K562 (cell line): Measurements from ENCODE around the gene AOC1. TPM values are rescaled to one million over a fixed set of nuclear protein-coding genes. Genes with fewer than 3 reads are reported as not detected.

Experiments
- polyA plus RNA-seq, 8 experiments: library from polyadenylated mRNA; depleted of rRNA in 4 of 8; stranded (reverse) in 5 of 8; unstranded in 3 of 8; fragments of >200 nt; fragmentation: Nextera tagmentation in 2 of 8; fragmentation: Illumina TruSeq in 1 of 8; extraction: Ambion mirVana in 2 of 8; extraction: Trizol in 1 of 8; gene quantifications; 2 replicates each; pipeline versions ENCODE4 v1.2.1 to v1.2.3, GENCODE V29; 2011 to 2014; ENCODE audit warnings: inconsistent platforms in 1 of 8, missing spikeins in 1 of 8
- total RNA-seq, 7 experiments: library from RNA; depleted of rRNA in 6 of 7; stranded (reverse); fragments of >200 nt in 6 of 7; fragmentation: Illumina TruSeq in 2 of 7; extraction: Trizol in 2 of 7; gene quantifications; 2 replicates each; pipeline versions ENCODE4 v1.2.1 to v1.2.3, GENCODE V29; 2011 to 2021; ENCODE audit warnings: low replicate concordance in 1 of 7
- TF ChIP-seq, protein P1 (sequence below), 2 experiments: fragments of 450-650 bp; IDR thresholded peaks; 2 replicates each; pipeline ENCODE4 v1.6.1; 2016
- TF ChIP-seq, protein P2 (sequence below): fragments of 450-650 bp; IDR thresholded peaks from 2 replicates; pipeline ENCODE4 v1.6.1; 2016; ENCODE audit warnings: antibody characterized with exemption
- TF ChIP-seq, protein P3 (sequence below): fragments of 250-450 bp; sonication (Bioruptor Pico); IDR thresholded peaks from 2 replicates; pipeline ENCODE4 v1.8.0; 2022; ENCODE audit warnings: moderate library complexity, mild to moderate bottlenecking, inconsistent platforms
- TF ChIP-seq, protein P4 (sequence below): fragments of 450-650 bp; IDR thresholded peaks from 2 replicates; pipeline ENCODE4 v1.6.1; 2017; ENCODE audit warnings: antibody characterized with exemption
- TF ChIP-seq, protein P5 (sequence below), 2 experiments: IDR thresholded peaks; 2 replicates each; pipeline ENCODE4 v1.6.1; 2011; ENCODE audit warnings: borderline replicate concordance in 1 of 2, control low read depth in 1 of 2, low read depth in 1 of 2, low read length in 1 of 2, mild to moderate bottlenecking in 1 of 2, mixed read lengths in 1 of 2, moderate library complexity in 1 of 2; ENCODE audit not compliant: insufficient read depth in 1 of 2, insufficient read length in 1 of 2, poor library complexity in 1 of 2, severe bottlenecking in 1 of 2; ENCODE audit errors: extremely low read depth in 1 of 2
- TF ChIP-seq, protein P6 (sequence below), 2 experiments: IDR thresholded peaks; 2 replicates each; pipeline ENCODE4 v1.6.1; 2012; ENCODE audit warnings: improper control_type of control experiment in 2 of 2, low read depth in 2 of 2, low read length in 2 of 2, borderline replicate concordance in 1 of 2
- TF ChIP-seq, protein P7 (sequence below): sonication (generic); formaldehyde crosslinking; IDR thresholded peaks from 2 replicates; pipeline ENCODE4 v1.8.0; 2023; ENCODE audit warnings: mild to moderate bottlenecking, missing genetic modification reagents
- TF ChIP-seq, protein P8 (sequence below): fragments of 250-450 bp; sonication (Bioruptor Pico); IDR thresholded peaks from 2 replicates; pipeline ENCODE4 v1.9.0; 2021; ENCODE audit warnings: mild to moderate bottlenecking, inconsistent platforms

Gene AOC1
- total and polyA plus RNA-seq, 9 of the 15 experiments (the other 6 are each of a cell fraction or from before 2014, with no cell fraction given) = not detected

DNA sequence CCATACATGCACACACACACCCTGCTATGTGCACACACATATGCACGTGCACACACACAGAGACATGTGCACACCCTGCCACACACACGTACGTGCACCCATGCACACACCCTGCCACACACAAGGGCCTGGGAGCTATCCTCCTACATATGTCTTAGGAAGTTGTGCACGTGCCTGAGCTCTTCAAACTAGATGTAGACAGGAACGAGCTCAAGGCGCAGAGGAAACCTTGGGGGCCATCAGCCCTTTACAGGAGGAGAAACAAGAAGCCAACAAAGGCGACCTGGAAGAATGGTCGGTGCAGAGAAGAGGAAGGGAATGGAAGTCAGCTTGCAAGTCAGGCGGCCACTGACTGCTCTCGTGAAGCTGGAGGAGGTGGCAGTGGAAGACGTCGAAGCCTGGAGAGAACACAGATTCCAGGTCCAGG, 58.7 kb downstream of the AOC1 start (continued):
- TF ChIP-seq, protein P1, sequence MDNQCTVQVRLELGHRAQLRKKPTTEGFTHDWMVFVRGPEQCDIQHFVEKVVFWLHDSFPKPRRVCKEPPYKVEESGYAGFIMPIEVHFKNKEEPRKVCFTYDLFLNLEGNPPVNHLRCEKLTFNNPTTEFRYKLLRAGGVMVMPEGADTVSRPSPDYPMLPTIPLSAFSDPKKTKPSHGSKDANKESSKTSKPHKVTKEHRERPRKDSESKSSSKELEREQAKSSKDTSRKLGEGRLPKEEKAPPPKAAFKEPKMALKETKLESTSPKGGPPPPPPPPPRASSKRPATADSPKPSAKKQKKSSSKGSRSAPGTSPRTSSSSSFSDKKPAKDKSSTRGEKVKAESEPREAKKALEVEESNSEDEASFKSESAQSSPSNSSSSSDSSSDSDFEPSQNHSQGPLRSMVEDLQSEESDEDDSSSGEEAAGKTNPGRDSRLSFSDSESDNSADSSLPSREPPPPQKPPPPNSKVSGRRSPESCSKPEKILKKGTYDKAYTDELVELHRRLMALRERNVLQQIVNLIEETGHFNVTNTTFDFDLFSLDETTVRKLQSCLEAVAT (IDR thresholded peaks at IDR 0.05) = no peak
- TF ChIP-seq, protein P2, sequence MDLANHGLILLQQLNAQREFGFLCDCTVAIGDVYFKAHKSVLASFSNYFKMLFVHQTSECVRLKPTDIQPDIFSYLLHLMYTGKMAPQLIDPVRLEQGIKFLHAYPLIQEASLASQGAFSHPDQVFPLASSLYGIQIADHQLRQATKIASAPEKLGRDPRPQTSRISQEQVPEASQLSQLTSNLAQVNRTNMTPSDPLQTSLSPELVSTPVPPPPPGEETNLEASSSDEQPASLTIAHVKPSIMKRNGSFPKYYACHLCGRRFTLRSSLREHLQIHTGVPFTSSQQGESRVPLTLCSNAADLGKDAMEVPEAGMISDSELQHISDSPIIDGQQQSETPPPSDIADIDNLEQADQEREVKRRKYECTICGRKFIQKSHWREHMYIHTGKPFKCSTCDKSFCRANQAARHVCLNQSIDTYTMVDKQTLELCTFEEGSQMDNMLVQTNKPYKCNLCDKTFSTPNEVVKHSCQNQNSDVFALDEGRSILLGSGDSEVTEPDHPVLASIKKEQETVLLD = 0 out of 2 replicates have a peak, but pooled peaks have one; percentile 23
- TF ChIP-seq, protein P3, sequence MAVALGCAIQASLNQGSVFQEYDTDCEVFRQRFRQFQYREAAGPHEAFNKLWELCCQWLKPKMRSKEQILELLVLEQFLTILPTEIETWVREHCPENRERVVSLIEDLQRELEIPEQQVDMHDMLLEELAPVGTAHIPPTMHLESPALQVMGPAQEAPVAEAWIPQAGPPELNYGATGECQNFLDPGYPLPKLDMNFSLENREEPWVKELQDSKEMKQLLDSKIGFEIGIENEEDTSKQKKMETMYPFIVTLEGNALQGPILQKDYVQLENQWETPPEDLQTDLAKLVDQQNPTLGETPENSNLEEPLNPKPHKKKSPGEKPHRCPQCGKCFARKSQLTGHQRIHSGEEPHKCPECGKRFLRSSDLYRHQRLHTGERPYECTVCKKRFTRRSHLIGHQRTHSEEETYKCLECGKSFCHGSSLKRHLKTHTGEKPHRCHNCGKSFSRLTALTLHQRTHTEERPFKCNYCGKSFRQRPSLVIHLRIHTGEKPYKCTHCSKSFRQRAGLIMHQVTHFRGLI (CRISPR knock-in tag) = no peak
- TF ChIP-seq, protein P4, sequence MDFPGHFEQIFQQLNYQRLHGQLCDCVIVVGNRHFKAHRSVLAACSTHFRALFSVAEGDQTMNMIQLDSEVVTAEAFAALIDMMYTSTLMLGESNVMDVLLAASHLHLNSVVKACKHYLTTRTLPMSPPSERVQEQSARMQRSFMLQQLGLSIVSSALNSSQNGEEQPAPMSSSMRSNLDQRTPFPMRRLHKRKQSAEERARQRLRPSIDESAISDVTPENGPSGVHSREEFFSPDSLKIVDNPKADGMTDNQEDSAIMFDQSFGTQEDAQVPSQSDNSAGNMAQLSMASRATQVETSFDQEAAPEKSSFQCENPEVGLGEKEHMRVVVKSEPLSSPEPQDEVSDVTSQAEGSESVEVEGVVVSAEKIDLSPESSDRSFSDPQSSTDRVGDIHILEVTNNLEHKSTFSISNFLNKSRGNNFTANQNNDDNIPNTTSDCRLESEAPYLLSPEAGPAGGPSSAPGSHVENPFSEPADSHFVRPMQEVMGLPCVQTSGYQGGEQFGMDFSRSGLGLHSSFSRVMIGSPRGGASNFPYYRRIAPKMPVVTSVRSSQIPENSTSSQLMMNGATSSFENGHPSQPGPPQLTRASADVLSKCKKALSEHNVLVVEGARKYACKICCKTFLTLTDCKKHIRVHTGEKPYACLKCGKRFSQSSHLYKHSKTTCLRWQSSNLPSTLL = no peak
- TF ChIP-seq, protein P5, sequence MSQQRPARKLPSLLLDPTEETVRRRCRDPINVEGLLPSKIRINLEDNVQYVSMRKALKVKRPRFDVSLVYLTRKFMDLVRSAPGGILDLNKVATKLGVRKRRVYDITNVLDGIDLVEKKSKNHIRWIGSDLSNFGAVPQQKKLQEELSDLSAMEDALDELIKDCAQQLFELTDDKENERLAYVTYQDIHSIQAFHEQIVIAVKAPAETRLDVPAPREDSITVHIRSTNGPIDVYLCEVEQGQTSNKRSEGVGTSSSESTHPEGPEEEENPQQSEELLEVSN (IDR thresholded peaks at IDR 0.05; ENCODE audit: borderline replicate concordance in 1 of 2, extremely low read depth in 1 of 2, insufficient read depth in 1 of 2, insufficient read length in 1 of 2, low read depth in 1 of 2, low read length in 1 of 2, poor library complexity in 1 of 2, severe bottlenecking in 1 of 2) = peak in 1 of 2 experiments; percentile 26
- TF ChIP-seq, protein P6, sequence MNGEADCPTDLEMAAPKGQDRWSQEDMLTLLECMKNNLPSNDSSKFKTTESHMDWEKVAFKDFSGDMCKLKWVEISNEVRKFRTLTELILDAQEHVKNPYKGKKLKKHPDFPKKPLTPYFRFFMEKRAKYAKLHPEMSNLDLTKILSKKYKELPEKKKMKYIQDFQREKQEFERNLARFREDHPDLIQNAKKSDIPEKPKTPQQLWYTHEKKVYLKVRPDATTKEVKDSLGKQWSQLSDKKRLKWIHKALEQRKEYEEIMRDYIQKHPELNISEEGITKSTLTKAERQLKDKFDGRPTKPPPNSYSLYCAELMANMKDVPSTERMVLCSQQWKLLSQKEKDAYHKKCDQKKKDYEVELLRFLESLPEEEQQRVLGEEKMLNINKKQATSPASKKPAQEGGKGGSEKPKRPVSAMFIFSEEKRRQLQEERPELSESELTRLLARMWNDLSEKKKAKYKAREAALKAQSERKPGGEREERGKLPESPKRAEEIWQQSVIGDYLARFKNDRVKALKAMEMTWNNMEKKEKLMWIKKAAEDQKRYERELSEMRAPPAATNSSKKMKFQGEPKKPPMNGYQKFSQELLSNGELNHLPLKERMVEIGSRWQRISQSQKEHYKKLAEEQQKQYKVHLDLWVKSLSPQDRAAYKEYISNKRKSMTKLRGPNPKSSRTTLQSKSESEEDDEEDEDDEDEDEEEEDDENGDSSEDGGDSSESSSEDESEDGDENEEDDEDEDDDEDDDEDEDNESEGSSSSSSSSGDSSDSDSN (IDR thresholded peaks at IDR 0.05; ENCODE audit: borderline replicate concordance in 1 of 2, low read depth in 2 of 2, low read length in 2 of 2) = 0 out of 4 replicates have a peak, but pooled peaks of 1 of the 2 experiments have one; percentile 16
- TF ChIP-seq, protein P7, sequence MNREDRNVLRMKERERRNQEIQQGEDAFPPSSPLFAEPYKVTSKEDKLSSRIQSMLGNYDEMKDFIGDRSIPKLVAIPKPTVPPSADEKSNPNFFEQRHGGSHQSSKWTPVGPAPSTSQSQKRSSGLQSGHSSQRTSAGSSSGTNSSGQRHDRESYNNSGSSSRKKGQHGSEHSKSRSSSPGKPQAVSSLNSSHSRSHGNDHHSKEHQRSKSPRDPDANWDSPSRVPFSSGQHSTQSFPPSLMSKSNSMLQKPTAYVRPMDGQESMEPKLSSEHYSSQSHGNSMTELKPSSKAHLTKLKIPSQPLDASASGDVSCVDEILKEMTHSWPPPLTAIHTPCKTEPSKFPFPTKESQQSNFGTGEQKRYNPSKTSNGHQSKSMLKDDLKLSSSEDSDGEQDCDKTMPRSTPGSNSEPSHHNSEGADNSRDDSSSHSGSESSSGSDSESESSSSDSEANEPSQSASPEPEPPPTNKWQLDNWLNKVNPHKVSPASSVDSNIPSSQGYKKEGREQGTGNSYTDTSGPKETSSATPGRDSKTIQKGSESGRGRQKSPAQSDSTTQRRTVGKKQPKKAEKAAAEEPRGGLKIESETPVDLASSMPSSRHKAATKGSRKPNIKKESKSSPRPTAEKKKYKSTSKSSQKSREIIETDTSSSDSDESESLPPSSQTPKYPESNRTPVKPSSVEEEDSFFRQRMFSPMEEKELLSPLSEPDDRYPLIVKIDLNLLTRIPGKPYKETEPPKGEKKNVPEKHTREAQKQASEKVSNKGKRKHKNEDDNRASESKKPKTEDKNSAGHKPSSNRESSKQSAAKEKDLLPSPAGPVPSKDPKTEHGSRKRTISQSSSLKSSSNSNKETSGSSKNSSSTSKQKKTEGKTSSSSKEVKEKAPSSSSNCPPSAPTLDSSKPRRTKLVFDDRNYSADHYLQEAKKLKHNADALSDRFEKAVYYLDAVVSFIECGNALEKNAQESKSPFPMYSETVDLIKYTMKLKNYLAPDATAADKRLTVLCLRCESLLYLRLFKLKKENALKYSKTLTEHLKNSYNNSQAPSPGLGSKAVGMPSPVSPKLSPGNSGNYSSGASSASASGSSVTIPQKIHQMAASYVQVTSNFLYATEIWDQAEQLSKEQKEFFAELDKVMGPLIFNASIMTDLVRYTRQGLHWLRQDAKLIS (CRISPR knock-in tag) = no peak
- TF ChIP-seq, protein P8, sequence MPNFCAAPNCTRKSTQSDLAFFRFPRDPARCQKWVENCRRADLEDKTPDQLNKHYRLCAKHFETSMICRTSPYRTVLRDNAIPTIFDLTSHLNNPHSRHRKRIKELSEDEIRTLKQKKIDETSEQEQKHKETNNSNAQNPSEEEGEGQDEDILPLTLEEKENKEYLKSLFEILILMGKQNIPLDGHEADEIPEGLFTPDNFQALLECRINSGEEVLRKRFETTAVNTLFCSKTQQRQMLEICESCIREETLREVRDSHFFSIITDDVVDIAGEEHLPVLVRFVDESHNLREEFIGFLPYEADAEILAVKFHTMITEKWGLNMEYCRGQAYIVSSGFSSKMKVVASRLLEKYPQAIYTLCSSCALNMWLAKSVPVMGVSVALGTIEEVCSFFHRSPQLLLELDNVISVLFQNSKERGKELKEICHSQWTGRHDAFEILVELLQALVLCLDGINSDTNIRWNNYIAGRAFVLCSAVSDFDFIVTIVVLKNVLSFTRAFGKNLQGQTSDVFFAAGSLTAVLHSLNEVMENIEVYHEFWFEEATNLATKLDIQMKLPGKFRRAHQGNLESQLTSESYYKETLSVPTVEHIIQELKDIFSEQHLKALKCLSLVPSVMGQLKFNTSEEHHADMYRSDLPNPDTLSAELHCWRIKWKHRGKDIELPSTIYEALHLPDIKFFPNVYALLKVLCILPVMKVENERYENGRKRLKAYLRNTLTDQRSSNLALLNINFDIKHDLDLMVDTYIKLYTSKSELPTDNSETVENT = peak; percentile 18; the same call in 1 of the 2 replicates
